Endothelial cell of hepatic sinusoid (primary cell): ENCODE measurements around the gene ZNF638.
"Not testable (repeated sequence)": the region's sequence is repeated elsewhere in the genome, so short reads cannot be mapped to it uniquely, and the experiment has no call there.

ENCODE experiments used
- in situ Hi-C: cut with HindIII; loops from 2 replicates; pipeline ENCODE4 v1.10.0; 2017; ENCODE audit warnings: low sequenced_read_pairs

The ZNF638 gene

GRCh38 chr2:71331331-71331580 is 326 bp upstream of the ZNF638 start:
- in situ Hi-C loops: not testable (repeated sequence)

DNA sequence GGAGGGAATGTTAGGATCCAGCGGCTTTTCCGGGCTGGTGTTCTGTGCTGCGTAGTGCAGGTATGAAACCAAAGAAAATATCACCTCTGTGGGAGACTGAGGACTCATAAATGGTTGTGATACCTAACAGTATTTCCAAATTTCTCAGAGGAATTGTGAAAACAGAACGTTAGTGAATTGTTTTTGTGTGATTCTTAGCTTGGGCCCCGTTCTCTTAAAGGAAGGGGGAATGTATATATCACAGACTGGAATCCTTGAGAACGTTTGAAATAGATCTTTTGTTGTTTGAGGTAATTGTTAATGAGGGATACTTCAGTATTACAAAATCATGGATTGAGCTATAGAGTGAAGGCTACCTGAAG is 834 bp downstream of the ZNF638 start:
- in situ Hi-C loops: no loop called here

DNA sequence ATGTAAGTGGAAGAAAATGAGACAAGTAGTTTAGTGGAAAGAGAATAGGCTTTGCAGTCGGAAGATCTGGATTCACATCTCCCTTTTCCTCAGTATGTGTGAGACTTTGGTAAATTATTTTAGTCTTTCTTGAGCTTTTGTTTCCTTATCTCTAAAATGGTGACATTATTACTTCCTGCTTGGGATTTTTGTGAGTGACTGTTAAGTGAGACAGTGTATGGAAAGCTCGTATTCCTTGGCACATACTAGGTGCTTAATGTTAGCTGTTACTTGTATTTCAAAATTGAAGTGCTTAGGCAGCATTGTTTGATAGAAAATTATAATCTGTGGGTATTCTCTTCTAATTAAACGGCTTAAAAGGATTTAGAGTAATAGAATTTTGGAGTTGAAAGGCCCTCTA is 2.0 kb downstream of the ZNF638 start:
- in situ Hi-C loops: no loop called here

- in situ Hi-C loops: no loop called here
Measured at GRCh38 chr2:71336384-71336783, 4.8 kb downstream of the ZNF638 start.

GRCh38 chr2:71336802-71337201 is 5.2 kb downstream of the ZNF638 start:
- in situ Hi-C loops: no loop called here

DNA sequence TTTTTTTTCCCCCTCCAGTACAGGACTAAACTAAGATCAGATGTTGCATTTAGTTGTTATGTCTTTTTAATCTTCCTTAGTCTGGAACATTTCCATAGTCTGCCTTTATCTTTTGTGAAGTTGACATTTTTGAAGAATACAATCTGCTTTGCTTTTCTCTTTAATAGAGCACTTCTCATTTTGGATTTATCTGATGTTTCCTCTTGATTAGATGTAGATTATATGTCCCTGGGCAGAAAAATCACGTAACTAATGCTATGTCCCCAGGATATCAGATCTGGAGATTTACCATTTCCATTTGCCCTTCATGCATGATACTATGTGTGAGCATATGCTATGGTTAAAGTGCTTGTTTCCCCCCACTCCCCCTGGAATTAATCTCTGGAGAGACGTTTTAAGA is 6.2 kb downstream of the ZNF638 start:
- in situ Hi-C loops: no loop called here

DNA sequence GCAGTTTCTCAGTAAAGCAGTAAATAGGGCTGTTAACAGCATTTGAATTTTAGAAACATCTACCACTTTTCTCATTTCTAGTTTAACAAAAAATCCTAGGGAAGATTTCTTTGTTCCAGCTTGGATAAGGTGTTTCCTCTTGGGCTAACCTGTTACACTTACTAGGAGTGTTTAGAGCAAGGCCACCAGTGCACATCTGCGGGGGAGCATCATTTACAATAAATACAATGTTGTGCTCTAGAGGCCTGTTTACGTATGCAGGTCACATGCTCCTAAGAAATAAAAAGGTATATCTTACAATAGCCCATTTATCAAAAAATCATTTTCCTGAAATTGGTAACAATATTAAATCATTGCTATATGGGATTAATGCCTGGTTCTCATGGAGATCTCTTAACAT is 8.1 kb downstream of the ZNF638 start:
- in situ Hi-C loops: no loop called here

DNA sequence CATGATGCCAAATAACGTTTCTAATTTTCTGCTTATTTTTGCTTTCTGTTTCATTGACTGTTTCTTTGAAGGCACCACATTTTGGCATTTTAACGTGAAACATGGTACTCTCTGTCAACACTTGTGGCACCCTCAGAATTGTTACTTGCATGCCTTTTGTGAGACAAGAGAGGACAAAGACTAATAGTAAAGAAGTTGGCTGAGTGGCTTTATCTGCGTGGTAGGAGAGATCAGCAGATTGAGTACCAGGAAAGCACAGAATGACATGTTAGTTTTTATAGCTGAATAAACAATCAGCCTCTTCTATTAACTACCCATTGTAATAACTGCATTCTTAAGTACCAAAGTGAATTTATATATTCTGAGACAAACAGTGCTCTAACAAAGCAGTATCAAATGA is 8.6 kb downstream of the ZNF638 start:
- in situ Hi-C loops: no loop called here

DNA sequence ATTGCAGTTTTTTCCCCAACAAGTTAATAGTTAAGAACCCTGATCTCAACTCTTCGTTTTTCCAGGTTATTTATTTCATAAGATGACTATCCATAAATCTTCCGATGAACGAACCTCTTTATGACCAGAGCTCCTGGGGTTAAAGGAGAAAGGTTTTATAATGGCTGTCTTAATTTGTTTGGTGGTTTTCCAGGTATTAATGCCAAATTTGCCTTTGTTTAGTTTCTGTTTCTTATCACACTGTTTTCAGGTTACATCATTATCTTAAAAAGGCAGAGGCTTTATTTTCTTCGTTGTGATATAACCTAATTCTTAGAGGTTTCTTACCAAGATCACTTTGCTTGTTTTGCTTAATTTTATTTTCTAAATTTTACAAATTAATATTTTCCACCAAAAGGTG is 10.1 kb downstream of the ZNF638 start:
- in situ Hi-C loops: no loop called here

- in situ Hi-C loops: no loop called here
Measured at GRCh38 chr2:71346065-71346464, 14.5 kb downstream of the ZNF638 start.

DNA sequence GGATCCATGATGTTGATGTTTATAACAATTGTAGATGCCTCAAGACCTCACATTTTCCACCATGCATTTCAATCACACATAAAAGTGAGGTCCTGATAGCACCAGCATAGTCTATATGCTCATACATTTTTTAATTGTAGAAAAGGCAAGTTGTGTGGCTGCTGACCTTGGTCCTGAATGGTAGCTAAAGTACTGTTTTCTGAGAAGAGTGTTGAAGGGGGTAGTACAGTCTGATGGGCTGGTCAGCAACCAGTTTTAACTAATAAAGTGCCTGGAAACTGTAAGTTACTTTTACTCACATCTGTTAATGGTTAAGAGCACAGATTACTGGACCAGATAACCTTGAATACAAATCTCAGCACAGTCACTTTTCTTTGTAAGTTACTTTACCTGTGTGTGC is 15.9 kb downstream of the ZNF638 start:
- in situ Hi-C loops: no loop called here

DNA sequence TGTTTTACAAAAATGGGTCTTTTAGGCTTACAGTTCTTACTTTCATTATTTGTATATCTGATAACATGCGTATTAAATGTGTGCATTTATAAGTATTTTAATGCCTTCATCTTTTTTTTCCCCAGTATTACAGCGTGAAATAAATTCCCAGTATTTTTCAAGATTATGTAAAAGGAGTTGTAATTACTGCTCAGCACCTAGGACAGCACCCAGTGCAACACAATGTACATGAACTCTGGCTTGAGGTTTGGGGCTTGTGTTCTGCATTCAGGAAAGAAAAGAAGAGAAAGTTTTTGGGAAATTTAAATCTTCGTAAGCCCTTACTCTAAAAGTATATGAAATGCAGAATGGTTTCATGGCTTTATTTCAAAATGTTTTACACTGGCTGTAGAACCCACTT is 16.7 kb downstream of the ZNF638 start:
- in situ Hi-C loops: no loop called here

GRCh38 chr2:71353248-71353647 is 21.7 kb downstream of the ZNF638 start:
- in situ Hi-C loops: loop anchor here (5.0 kb wide), 2 partner anchors 34 to 41 kb away; no protein-coding TSS in a partner anchor

DNA sequence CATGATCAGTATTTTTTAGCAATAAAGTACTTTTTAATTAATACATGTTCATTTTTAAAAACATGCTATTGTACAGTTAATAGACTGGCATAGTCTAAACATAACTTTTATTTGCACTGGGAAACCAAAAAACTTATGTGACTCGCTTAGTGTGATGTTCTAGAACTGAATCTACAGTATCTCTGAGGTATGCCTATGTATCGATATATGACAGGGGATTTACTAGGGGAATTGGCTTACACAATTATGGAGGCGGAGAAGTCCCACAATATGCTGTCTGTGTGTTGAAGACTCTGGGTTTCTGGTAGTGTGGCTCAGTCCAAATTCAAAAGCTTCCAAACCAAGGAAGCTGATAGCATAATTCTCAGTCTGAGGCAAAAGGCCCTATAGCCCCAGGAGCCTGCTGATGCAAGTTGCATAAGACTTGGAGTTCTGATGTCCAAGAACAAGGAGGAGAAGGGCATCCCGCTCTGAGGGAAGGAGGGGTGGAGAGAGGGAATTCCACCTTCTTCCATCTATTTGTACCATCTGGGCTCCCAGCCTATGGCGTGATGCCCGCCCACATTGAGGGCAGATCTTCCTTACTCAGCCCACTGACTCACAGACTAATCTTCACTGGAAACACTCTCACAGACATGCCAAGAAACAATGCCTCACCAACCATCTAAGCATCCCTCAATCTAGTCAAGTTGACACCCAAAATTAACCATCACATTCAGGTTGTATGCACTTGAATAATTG is 27.5 kb downstream of the ZNF638 start:
- in situ Hi-C loops: loop anchor here (5.0 kb wide), 1 partner anchor 88 kb away; no protein-coding TSS in a partner anchor

GRCh38 chr2:71360434-71360975 is 28.9 kb downstream of the ZNF638 start:
- in situ Hi-C loops: no loop called here

DNA sequence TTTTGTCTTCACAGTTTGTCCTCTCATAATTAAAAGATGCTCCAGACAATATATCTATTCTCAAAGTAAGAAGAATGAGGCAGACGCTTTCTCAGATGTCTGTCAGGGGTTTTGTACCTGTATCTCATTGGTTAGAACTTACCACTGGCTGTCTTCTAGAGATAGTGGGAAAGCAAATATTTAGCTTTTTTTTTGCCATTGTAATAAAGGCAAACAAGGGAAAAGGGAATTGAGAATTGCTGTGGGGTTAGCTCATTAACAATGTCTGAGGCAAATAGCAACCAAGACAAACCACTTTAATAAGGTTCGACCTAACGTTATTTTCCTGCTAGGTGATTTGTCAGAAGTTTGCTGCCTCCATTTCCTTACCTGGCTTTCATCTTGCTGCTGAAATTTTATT is 30.0 kb downstream of the ZNF638 start:
- in situ Hi-C loops: no loop called here

- in situ Hi-C loops: no loop called here
Measured at GRCh38 chr2:71362447-71362846, 30.9 kb downstream of the ZNF638 start.

- in situ Hi-C loops: no loop called here
Measured at GRCh38 chr2:71370015-71370414, 38.4 kb downstream of the ZNF638 start.

- in situ Hi-C loops: no loop called here
Measured at GRCh38 chr2:71372042-71372441, 40.5 kb downstream of the ZNF638 start.

- in situ Hi-C loops: no loop called here
Measured at GRCh38 chr2:71379086-71379485, 47.5 kb downstream of the ZNF638 start.

- in situ Hi-C loops: no loop called here
Measured at GRCh38 chr2:71380665-71381064, 49.1 kb downstream of the ZNF638 start.

- in situ Hi-C loops: loop anchor here (5.0 kb wide), 1 partner anchor 33 kb away; no protein-coding TSS in a partner anchor
Measured at GRCh38 chr2:71385012-71385411, 53.4 kb downstream of the ZNF638 start.

DNA sequence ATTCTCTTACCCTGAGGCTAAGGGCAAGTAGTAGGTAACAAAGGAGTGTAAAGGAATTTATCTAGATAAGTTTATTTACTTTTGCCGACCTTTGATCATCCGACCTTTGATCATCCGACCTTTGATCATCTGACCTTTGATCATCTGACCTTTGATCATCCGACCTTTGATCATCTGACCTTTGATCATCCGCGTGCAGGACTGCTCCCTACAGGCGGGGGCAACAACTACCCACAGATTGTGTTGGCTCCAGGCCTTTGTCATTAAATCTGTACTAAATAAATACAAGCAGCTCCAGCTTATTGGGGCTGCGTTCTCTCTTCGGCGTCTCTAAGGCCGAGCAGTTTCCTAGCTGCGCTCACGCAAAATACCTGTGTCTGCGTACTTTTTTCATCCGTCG is 56.6 kb downstream of the ZNF638 start:
- in situ Hi-C loops: loop anchor here (5.0 kb wide), 1 partner anchor 36 kb away; no protein-coding TSS in a partner anchor
